ENCODE data around the gene MYL12A. TPM values are rescaled to one million over a fixed set of nuclear protein-coding genes. Genes with fewer than 3 reads are reported as not detected.

The MYL12A gene
- total and polyA plus RNA-seq, 3 donors from 2014 or later = 148 to 219 (median 177) TPM

GRCh38 chr18:3281456-3282400 is 34.1 kb downstream of the MYL12A start:
- WGBS, 2 donors = 15 to 20% methylated on average over 2 of the region's 2 CpGs
- DNase-seq = no peak
- Histone ChIP-seq H3K27ac (no peak overlapping the region), H3K27me3 (no peaks in the 10 kb centered on the region), H3K4me1 (no peaks in the 10 kb centered on the region), H3K4me3 (no peak overlapping the region), H3K36me3 (ENCODE audit: low read depth, missing control alignments) (no peaks in the 10 kb centered on the region), H3K9me3 (no peaks in the 10 kb centered on the region)
- no peak for TF ChIP-seq POLR2A (IDR thresholded peaks at IDR 0.05)
- TF ChIP-seq CTCF (IDR thresholded peaks at IDR 0.05) = peak; percentile 63 to 74 (median 68)
- intact Hi-C loops (cut with DNase I; ENCODE audit: low total_unique reads) = loop anchor here (5.0 to 10.0 kb wide), 2 partner anchors 163 to 386 kb away; no protein-coding TSS in a partner anchor

- H3K9me3 ChIP-seq = no peaks in the 10 kb centered on the region
- H3K36me3 ChIP-seq (ENCODE audit: low read depth, missing control alignments) = no peaks in the 10 kb centered on the region
- H3K4me1 ChIP-seq = no peaks in the 10 kb centered on the region
- no peak for DNase-seq
- TF ChIP-seq CTCF (IDR thresholded peaks at IDR 0.05) = no peak
- no peak overlapping the region for H3K27ac ChIP-seq
- H3K4me3 ChIP-seq = no peak overlapping the region
- WGBS, 2 donors = 74 to 80% methylated on average over 10 of the region's 10 CpGs
- no peaks in the 10 kb centered on the region for H3K27me3 ChIP-seq
- intact Hi-C loops (cut with DNase I; ENCODE audit: low total_unique reads) = loop anchor here (5.0 to 10.0 kb wide), 2 partner anchors 161 to 384 kb away; no protein-coding TSS in a partner anchor
Observed at GRCh38 chr18:3283253-3283863, 35.8 kb downstream of the MYL12A start.

GRCh38 chr18:3283908-3284307 is 36.3 kb downstream of the MYL12A start:
- Histone ChIP-seq H3K27me3 (no peaks in the 10 kb centered on the region), H3K4me3 (no peak overlapping the region), H3K9me3 (no peaks in the 10 kb centered on the region), H3K27ac (no peak overlapping the region), H3K36me3 (ENCODE audit: low read depth, missing control alignments) (no peaks in the 10 kb centered on the region), H3K4me1 (no peaks in the 10 kb centered on the region)
- WGBS, 2 donors = 73 to 82% methylated on average over 6 to 7 of the region's 7 CpGs
- no peak for DNase-seq
- TF ChIP-seq POLR2A (IDR thresholded peaks at IDR 0.05) (no peak), CTCF (IDR thresholded peaks at IDR 0.05) (no peak)
- intact Hi-C loops (cut with DNase I; ENCODE audit: low total_unique reads) = loop anchor here (5.0 to 10.0 kb wide), 2 partner anchors 161 to 383 kb away; no protein-coding TSS in a partner anchor

GRCh38 chr18:3284501-3284900 is 36.9 kb downstream of the MYL12A start:
- H3K27me3 ChIP-seq = no peaks in the 10 kb centered on the region
- H3K9me3 ChIP-seq = no peaks in the 10 kb centered on the region
- WGBS, 2 donors = 95 to 97% methylated on average over 9 of the region's 9 CpGs
- no peaks in the 10 kb centered on the region for H3K4me1 ChIP-seq
- no peaks in the 10 kb centered on the region for H3K36me3 ChIP-seq (ENCODE audit: low read depth, missing control alignments)
- DNase-seq = no peak
- no peak overlapping the region for H3K27ac ChIP-seq
- TF ChIP-seq POLR2A (IDR thresholded peaks at IDR 0.05) (no peak), CTCF (IDR thresholded peaks at IDR 0.05) (no peak)
- H3K4me3 ChIP-seq = no peak overlapping the region
- intact Hi-C loops (cut with DNase I; ENCODE audit: low total_unique reads) = loop anchor here (5.0 to 10.0 kb wide), 2 partner anchors 160 to 383 kb away; no protein-coding TSS in a partner anchor
